ENCODE results near the gene USP12. TPM values are rescaled to one million over a fixed set of nuclear protein-coding genes. Genes with fewer than 3 reads are reported as not detected.
"Not testable (repeated sequence)": the region's sequence is repeated elsewhere in the genome, so short reads cannot be mapped to it uniquely, and the experiment has no call there.

Gene USP12
- total and polyA plus RNA-seq, 5 donors = 5.4 to 19.3 (median 17.8) TPM

- Histone ChIP-seq H3K27me3 (ENCODE audit: control insufficient read depth, insufficient read depth) (no peaks in the 10 kb centered on the region), H3K4me3 (ENCODE audit: low read length) (no peak overlapping the region), H3K4me1 (ENCODE audit: control insufficient read depth, insufficient read depth, low read length) (peaks cover 3% of the 10 kb centered on the region), H3K9me3 (ENCODE audit: control insufficient read depth, low read length) (no peaks in the 10 kb centered on the region), H3K27ac (ENCODE audit: low read length) (no peak overlapping the region)
- intact Hi-C loops (cut with DNase I) = no loop called here
- 72% methylated on average over 4 of the region's 4 CpGs for WGBS
- no peak for DNase-seq
- no peak for ATAC-seq
Measured at GRCh38 chr13:27151798-27152599, 19.6 kb downstream of the USP12 start.

GRCh38 chr13:27149702-27150101, 21.9 kb downstream of the USP12 start:
- intact Hi-C loops (cut with DNase I) = no loop called here

GRCh38 chr13:27148900-27149299, 22.7 kb downstream of the USP12 start:
- Histone ChIP-seq H3K4me3 (ENCODE audit: low read length) (no peak overlapping the region), H3K27ac (ENCODE audit: low read length) (no peak overlapping the region), H3K4me1 (ENCODE audit: control insufficient read depth, insufficient read depth, low read length) (peaks cover 4% of the 10 kb centered on the region), H3K9me3 (ENCODE audit: control insufficient read depth, low read length) (no peaks in the 10 kb centered on the region), H3K27me3 (ENCODE audit: control insufficient read depth, insufficient read depth) (no peaks in the 10 kb centered on the region)
- DNase-seq (no peak), ATAC-seq (no peak)
- WGBS = 95% methylated on average over 6 of the region's 6 CpGs
- intact Hi-C loops (cut with DNase I) = no loop called here

More at GRCh38 chr13:27149702-27150101, 21.9 kb downstream of the USP12 start:
- H3K4me3 ChIP-seq (ENCODE audit: low read length) = no peak overlapping the region
- H3K9me3 ChIP-seq (ENCODE audit: control insufficient read depth, low read length) = no peaks in the 10 kb centered on the region
- DNase-seq = no peak
- 95% methylated on average over 6 of the region's 6 CpGs for WGBS
- H3K4me1 ChIP-seq (ENCODE audit: control insufficient read depth, insufficient read depth, low read length) = peaks cover 4% of the 10 kb centered on the region
- ATAC-seq = no peak
- H3K27me3 ChIP-seq (ENCODE audit: control insufficient read depth, insufficient read depth) = no peaks in the 10 kb centered on the region
- no peak overlapping the region for H3K27ac ChIP-seq (ENCODE audit: low read length)

GRCh38 chr13:27147530-27148170, 24.0 kb downstream of the USP12 start:
- Histone ChIP-seq H3K9me3 (ENCODE audit: control insufficient read depth, low read length) (no peaks in the 10 kb centered on the region), H3K27me3 (ENCODE audit: control insufficient read depth, insufficient read depth) (no peaks in the 10 kb centered on the region), H3K4me3 (ENCODE audit: low read length) (no peak overlapping the region), H3K27ac (ENCODE audit: low read length) (no peak overlapping the region), H3K4me1 (ENCODE audit: control insufficient read depth, insufficient read depth, low read length) (peaks cover 4% of the 10 kb centered on the region)
- intact Hi-C loops (cut with DNase I) = no loop called here
- DNase-seq (no peak), ATAC-seq (no peak)
- 91% methylated on average over 8 of the region's 8 CpGs for WGBS

- H3K27me3 ChIP-seq (ENCODE audit: control insufficient read depth, insufficient read depth) = no peaks in the 10 kb centered on the region
- H3K9me3 ChIP-seq (ENCODE audit: control insufficient read depth, low read length) = no peaks in the 10 kb centered on the region
- no peak overlapping the region for H3K27ac ChIP-seq (ENCODE audit: low read length)
- DNase-seq (no peak), ATAC-seq (no peak)
- WGBS = 97% methylated on average over 5 of the region's 5 CpGs
- H3K4me1 ChIP-seq (ENCODE audit: control insufficient read depth, insufficient read depth, low read length) = peaks cover 7% of the 10 kb centered on the region
- no peak overlapping the region for H3K4me3 ChIP-seq (ENCODE audit: low read length)
- intact Hi-C loops (cut with DNase I) = no loop called here
Measured at GRCh38 chr13:27141746-27142145, 29.9 kb downstream of the USP12 start.

GRCh38 chr13:27141159-27141558, 30.5 kb downstream of the USP12 start:
- ATAC-seq; H3K27ac ChIP-seq (ENCODE audit: low read length); H3K27me3 ChIP-seq (ENCODE audit: control insufficient read depth, insufficient read depth); H3K9me3 ChIP-seq (ENCODE audit: control insufficient read depth, low read length); DNase-seq; H3K4me1 ChIP-seq (ENCODE audit: control insufficient read depth, insufficient read depth, low read length); H3K4me3 ChIP-seq (ENCODE audit: low read length); intact Hi-C loops (cut with DNase I): not testable (repeated sequence)
- WGBS = 97% methylated on average over 5 of the region's 5 CpGs

- no peak overlapping the region for H3K4me3 ChIP-seq (ENCODE audit: low read length)
- no peaks in the 10 kb centered on the region for H3K27me3 ChIP-seq (ENCODE audit: control insufficient read depth, insufficient read depth)
- 94% methylated on average over 4 of the region's 4 CpGs for WGBS
- intact Hi-C loops (cut with DNase I) = no loop called here
- DNase-seq (no peak), ATAC-seq (no peak)
- peaks cover 5% of the 10 kb centered on the region for H3K4me1 ChIP-seq (ENCODE audit: control insufficient read depth, insufficient read depth, low read length)
- H3K27ac ChIP-seq (ENCODE audit: low read length) = no peak overlapping the region
- no peaks in the 10 kb centered on the region for H3K9me3 ChIP-seq (ENCODE audit: control insufficient read depth, low read length)
Measured at GRCh38 chr13:27140060-27140459, 31.6 kb downstream of the USP12 start.

- intact Hi-C loops (cut with DNase I) = no loop called here
- no peak overlapping the region for H3K4me3 ChIP-seq (ENCODE audit: low read length)
- DNase-seq (no peak), ATAC-seq (no peak)
- H3K9me3 ChIP-seq (ENCODE audit: control insufficient read depth, low read length) = no peaks in the 10 kb centered on the region
- no peaks in the 10 kb centered on the region for H3K27me3 ChIP-seq (ENCODE audit: control insufficient read depth, insufficient read depth)
- H3K4me1 ChIP-seq (ENCODE audit: control insufficient read depth, insufficient read depth, low read length) = peaks cover 5% of the 10 kb centered on the region
- WGBS = 97% methylated on average over 2 of the region's 2 CpGs
- H3K27ac ChIP-seq (ENCODE audit: low read length) = no peak overlapping the region
Measured at GRCh38 chr13:27139565-27139964, 32.0 kb downstream of the USP12 start.

- no peaks in the 10 kb centered on the region for H3K27me3 ChIP-seq (ENCODE audit: control insufficient read depth, insufficient read depth)
- no peak for ATAC-seq
- H3K27ac ChIP-seq (ENCODE audit: low read length) = no peak overlapping the region
- intact Hi-C loops (cut with DNase I) = no loop called here
- H3K4me1 ChIP-seq (ENCODE audit: control insufficient read depth, insufficient read depth, low read length) = peaks cover 5% of the 10 kb centered on the region
- no peak overlapping the region for H3K4me3 ChIP-seq (ENCODE audit: low read length)
- no peaks in the 10 kb centered on the region for H3K9me3 ChIP-seq (ENCODE audit: control insufficient read depth, low read length)
- no peak for DNase-seq
- whole genome bisulfite sequencing = 95% methylated on average over 4 of the region's 4 CpGs
Measured at GRCh38 chr13:27138457-27139093, 33.0 kb downstream of the USP12 start.

GRCh38 chr13:27137759-27138158, 33.9 kb downstream of the USP12 start:
- 85% methylated on average over 7 of the region's 7 CpGs for WGBS
- Histone ChIP-seq H3K4me1 (ENCODE audit: control insufficient read depth, insufficient read depth, low read length) (peaks cover 6% of the 10 kb centered on the region), H3K4me3 (ENCODE audit: low read length) (no peak overlapping the region), H3K27me3 (ENCODE audit: control insufficient read depth, insufficient read depth) (no peaks in the 10 kb centered on the region), H3K27ac (ENCODE audit: low read length) (no peak overlapping the region), H3K9me3 (ENCODE audit: control insufficient read depth, low read length) (no peaks in the 10 kb centered on the region)
- peak; percentile 31 to 75 for ATAC-seq
- intact Hi-C loops (cut with DNase I) = no loop called here
- DNase-seq = peak; percentile 26 to 66 (median 43)

- intact Hi-C loops (cut with DNase I) = no loop called here
- DNase-seq (no peak), ATAC-seq (no peak)
- WGBS = 89% methylated on average over 5 of the region's 5 CpGs
- Histone ChIP-seq H3K27ac (ENCODE audit: low read length) (no peak overlapping the region), H3K27me3 (ENCODE audit: control insufficient read depth, insufficient read depth) (no peaks in the 10 kb centered on the region), H3K4me1 (ENCODE audit: control insufficient read depth, insufficient read depth, low read length) (peaks cover 9% of the 10 kb centered on the region), H3K9me3 (ENCODE audit: control insufficient read depth, low read length) (no peaks in the 10 kb centered on the region), H3K4me3 (ENCODE audit: low read length) (no peak overlapping the region)
Measured at GRCh38 chr13:27135023-27135422, 36.6 kb downstream of the USP12 start.
